ENCODE measurements around the gene CTU2. TPM values are rescaled to one million over a fixed set of nuclear protein-coding genes. Genes with fewer than 3 reads are reported as not detected.

CTU2 gene
- total RNA-seq, 1 experiment from 2014 or later: 52.4 TPM

DNA sequence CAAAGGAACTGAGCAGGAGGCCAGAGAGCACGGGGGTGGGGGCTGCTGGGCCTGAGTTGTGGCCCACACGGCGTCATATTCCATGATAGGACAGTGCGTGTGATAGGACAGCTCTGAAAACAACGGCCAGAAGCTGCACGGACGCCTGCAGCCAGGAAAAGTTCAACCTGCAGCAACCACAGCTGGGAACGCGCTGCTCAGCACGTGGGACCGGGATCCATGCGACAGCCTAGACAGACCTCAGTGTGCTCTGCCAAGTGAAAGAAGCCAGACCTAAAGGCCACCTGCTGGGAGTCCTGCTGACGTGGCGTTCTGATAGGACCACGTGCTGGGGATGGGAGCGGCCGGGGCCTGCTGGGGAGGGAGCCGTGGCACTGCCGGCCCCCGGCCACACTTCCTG is 21.6 kb downstream of the CTU2 start:
- ChIA-PET CTCF (interaction anchor here (4.0 kb wide), 1 partner anchor 10 kb away, joined by 21 read pairs; no protein-coding TSS in a partner anchor), POLR2A (no interaction called here)
- H3K27me3 Mint-ChIP-seq (ENCODE audit: low read depth): no peaks in the 10 kb centered on the region
- no peaks in the 10 kb centered on the region for H3K9me3 Mint-ChIP-seq
- H3K36me3 Mint-ChIP-seq: no peaks in the 10 kb centered on the region
- ATAC-seq (no peak), DNase-seq (ENCODE audit: low spot score) (no peak)
- no peak overlapping the region for H3K4me3 Mint-ChIP-seq
- no peaks in the 10 kb centered on the region for H3K4me1 Mint-ChIP-seq
- H3K27ac Mint-ChIP-seq: no peak overlapping the region
- no peak for TF ChIP-seq ATF1 (CRISPR knock-in tag; IDR thresholded peaks at IDR 0.05)
- no peak for TF ChIP-seq CBFB (CRISPR knock-in tag; IDR thresholded peaks at IDR 0.05; ENCODE audit: low read depth)
- TF ChIP-seq, protein P1, sequence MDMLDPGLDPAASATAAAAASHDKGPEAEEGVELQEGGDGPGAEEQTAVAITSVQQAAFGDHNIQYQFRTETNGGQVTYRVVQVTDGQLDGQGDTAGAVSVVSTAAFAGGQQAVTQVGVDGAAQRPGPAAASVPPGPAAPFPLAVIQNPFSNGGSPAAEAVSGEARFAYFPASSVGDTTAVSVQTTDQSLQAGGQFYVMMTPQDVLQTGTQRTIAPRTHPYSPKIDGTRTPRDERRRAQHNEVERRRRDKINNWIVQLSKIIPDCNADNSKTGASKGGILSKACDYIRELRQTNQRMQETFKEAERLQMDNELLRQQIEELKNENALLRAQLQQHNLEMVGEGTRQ (CRISPR knock-in tag; IDR thresholded peaks at IDR 0.05): no peak

DNA sequence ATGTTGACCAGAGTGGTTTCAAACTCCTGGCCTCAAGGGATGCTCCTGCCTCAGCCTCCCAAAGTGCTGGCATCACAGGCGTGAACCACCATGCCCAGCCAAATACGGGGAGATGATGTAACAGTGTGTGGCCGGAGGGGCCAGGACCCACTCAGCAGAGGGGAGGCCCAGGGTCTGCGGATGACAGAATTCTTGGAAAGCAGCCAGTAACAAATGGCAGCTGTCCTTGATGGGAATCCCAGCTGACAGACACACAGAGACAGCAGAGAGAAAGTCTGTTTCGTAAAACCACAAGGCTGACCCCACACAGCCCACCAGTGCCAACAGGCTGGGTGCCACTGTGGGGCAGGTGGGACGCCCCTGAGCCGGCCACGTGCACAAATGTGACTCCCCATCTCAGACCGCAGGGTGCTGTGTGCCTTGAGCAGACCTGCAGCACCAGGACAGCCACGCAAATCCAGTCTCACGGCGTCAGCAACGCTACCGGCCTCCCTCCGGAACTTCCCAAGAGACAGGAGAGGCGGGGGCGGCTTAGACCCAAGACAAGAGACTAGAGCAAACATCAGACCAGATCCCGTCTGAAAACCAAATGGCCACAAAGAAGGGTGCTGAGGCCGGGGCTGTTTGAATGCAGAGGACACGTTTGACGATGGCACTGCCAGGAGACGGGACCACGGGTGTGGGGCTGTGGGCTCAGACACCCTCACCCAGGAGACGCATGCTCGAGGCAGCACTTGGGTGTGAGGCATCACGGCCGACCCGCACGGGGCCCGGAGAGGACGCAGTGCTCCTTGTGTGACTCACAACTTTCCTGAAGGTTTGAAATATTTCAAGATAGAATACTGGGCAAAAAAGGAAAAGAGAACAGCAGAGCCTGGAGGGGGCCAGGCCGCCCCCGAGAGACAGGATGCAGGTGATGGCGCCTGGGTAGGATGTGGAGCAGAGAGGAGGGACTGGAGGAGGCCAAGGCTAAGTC is 24.6 kb downstream of the CTU2 start:
- no peak overlapping the region for H3K4me3 Mint-ChIP-seq
- ATAC-seq: no peak
- no peak for TF ChIP-seq ZNF317 (CRISPR knock-in tag; IDR thresholded peaks at IDR 0.05; ENCODE audit: borderline replicate concordance, low read depth)
- POLR2A ChIA-PET: no interaction called here
- H3K4me1 Mint-ChIP-seq: no peaks in the 10 kb centered on the region
- no peaks in the 10 kb centered on the region for H3K36me3 Mint-ChIP-seq
- CTCF ChIA-PET: no interaction called here
- no peaks in the 10 kb centered on the region for H3K27me3 Mint-ChIP-seq (ENCODE audit: low read depth)
- no peak for DNase-seq (ENCODE audit: low spot score)
- no peaks in the 10 kb centered on the region for H3K9me3 Mint-ChIP-seq
- H3K27ac Mint-ChIP-seq: no peak overlapping the region

DNA sequence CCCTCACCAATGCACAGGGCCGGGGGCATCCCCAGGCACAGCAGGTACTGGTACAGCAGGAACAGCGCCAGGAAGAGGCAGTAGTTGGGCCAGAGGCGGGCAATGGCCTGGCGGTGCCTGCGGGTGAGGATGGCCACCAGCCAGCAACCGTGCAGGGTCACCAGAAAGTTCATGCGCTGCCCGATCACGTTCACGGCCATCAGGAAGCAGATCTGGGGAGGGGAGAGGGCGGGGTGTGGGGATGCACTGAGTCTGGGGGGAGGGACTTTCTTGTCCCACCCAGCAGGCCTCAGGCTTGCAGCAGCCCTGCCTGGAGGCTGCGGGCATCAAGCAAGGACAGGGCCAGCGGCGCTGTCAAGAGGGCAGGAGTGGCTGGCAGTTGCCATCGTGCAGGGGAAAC is 25.4 kb downstream of the CTU2 start:
- Mint-ChIP-seq H3K27ac (no peak overlapping the region), H3K4me1 (no peaks in the 10 kb centered on the region), H3K4me3 (no peak overlapping the region), H3K9me3 (no peaks in the 10 kb centered on the region), H3K27me3 (ENCODE audit: low read depth) (no peaks in the 10 kb centered on the region), H3K36me3 (no peaks in the 10 kb centered on the region)
- CTCF ChIA-PET: interaction anchor here (0.5 kb wide), 1 partner anchor 98 kb away, joined by 6 read pairs; no protein-coding TSS in a partner anchor
- TF ChIP-seq, protein P2, sequence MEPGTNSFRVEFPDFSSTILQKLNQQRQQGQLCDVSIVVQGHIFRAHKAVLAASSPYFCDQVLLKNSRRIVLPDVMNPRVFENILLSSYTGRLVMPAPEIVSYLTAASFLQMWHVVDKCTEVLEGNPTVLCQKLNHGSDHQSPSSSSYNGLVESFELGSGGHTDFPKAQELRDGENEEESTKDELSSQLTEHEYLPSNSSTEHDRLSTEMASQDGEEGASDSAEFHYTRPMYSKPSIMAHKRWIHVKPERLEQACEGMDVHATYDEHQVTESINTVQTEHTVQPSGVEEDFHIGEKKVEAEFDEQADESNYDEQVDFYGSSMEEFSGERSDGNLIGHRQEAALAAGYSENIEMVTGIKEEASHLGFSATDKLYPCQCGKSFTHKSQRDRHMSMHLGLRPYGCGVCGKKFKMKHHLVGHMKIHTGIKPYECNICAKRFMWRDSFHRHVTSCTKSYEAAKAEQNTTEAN (CRISPR knock-in tag; IDR thresholded peaks at IDR 0.05): no peak
- TF ChIP-seq ZNF121 (CRISPR knock-in tag; IDR thresholded peaks at IDR 0.05): no peak
- TF ChIP-seq RORB (CRISPR knock-in tag; IDR thresholded peaks at IDR 0.05): no peak
- no peak for TF ChIP-seq ATF1 (CRISPR knock-in tag; IDR thresholded peaks at IDR 0.05)
- TF ChIP-seq, protein P3, sequence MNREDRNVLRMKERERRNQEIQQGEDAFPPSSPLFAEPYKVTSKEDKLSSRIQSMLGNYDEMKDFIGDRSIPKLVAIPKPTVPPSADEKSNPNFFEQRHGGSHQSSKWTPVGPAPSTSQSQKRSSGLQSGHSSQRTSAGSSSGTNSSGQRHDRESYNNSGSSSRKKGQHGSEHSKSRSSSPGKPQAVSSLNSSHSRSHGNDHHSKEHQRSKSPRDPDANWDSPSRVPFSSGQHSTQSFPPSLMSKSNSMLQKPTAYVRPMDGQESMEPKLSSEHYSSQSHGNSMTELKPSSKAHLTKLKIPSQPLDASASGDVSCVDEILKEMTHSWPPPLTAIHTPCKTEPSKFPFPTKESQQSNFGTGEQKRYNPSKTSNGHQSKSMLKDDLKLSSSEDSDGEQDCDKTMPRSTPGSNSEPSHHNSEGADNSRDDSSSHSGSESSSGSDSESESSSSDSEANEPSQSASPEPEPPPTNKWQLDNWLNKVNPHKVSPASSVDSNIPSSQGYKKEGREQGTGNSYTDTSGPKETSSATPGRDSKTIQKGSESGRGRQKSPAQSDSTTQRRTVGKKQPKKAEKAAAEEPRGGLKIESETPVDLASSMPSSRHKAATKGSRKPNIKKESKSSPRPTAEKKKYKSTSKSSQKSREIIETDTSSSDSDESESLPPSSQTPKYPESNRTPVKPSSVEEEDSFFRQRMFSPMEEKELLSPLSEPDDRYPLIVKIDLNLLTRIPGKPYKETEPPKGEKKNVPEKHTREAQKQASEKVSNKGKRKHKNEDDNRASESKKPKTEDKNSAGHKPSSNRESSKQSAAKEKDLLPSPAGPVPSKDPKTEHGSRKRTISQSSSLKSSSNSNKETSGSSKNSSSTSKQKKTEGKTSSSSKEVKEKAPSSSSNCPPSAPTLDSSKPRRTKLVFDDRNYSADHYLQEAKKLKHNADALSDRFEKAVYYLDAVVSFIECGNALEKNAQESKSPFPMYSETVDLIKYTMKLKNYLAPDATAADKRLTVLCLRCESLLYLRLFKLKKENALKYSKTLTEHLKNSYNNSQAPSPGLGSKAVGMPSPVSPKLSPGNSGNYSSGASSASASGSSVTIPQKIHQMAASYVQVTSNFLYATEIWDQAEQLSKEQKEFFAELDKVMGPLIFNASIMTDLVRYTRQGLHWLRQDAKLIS (CRISPR knock-in tag; IDR thresholded peaks at IDR 0.05; ENCODE audit: borderline replicate concordance): no peak
- TF ChIP-seq, protein P4, sequence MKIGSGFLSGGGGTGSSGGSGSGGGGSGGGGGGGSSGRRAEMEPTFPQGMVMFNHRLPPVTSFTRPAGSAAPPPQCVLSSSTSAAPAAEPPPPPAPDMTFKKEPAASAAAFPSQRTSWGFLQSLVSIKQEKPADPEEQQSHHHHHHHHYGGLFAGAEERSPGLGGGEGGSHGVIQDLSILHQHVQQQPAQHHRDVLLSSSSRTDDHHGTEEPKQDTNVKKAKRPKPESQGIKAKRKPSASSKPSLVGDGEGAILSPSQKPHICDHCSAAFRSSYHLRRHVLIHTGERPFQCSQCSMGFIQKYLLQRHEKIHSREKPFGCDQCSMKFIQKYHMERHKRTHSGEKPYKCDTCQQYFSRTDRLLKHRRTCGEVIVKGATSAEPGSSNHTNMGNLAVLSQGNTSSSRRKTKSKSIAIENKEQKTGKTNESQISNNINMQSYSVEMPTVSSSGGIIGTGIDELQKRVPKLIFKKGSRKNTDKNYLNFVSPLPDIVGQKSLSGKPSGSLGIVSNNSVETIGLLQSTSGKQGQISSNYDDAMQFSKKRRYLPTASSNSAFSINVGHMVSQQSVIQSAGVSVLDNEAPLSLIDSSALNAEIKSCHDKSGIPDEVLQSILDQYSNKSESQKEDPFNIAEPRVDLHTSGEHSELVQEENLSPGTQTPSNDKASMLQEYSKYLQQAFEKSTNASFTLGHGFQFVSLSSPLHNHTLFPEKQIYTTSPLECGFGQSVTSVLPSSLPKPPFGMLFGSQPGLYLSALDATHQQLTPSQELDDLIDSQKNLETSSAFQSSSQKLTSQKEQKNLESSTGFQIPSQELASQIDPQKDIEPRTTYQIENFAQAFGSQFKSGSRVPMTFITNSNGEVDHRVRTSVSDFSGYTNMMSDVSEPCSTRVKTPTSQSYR (CRISPR knock-in tag; IDR thresholded peaks at IDR 0.05): no peak
- ATAC-seq (no peak), DNase-seq (ENCODE audit: low spot score) (no peak)
- POLR2A ChIA-PET: no interaction called here
